PC-3 (cell line): ENCODE data around the gene ATXN10. TPM values are rescaled to one million over a fixed set of nuclear protein-coding genes. Genes with fewer than 3 reads are reported as not detected.

ENCODE experiments used
- ATAC-seq: fragments of 200-7000 bp; cut with Tn5 transposase; 2 replicates; pipeline ENCODE4 v1.9.1; 2020; ENCODE audit warnings: mild to moderate bottlenecking, moderate library complexity
- BruUV-seq: library from RNA; stranded (reverse); fragments of 400-500 nt; replicated peaks from 2 replicates; lab custom pipeline; 2021; lab: Mats Ljungman, UMichigan
- CTCF ChIA-PET: fragments of 300-600 bp; sonication (Branson Sonifier 250); formaldehyde crosslinking; loops from one replicate; lab custom pipeline; 2022; ENCODE audit warnings: antibody characterized with exemption; lab: Charles Lee
- POLR2A ChIA-PET: fragments of 300-600 bp; sonication (Branson Sonifier 250); formaldehyde crosslinking; loops from one replicate; lab custom pipeline; 2022; ENCODE audit warnings: antibody characterized with exemption; ENCODE audit not compliant: unreplicated experiment; lab: Charles Lee
- DNase-seq: peaks from one replicate; pipeline ENCODE4 v3.0.0-alpha.2; 2015
- H2AFZ ChIP-seq: fragments of 300-600 bp; sonication (generic); 2 replicates; pipeline ENCODE4 v1.6.0; 2016; ENCODE audit warnings: antibody characterized with exemption, low read length
- H3F3A ChIP-seq: fragments of 300-600 bp; sonication (generic); one replicate; pipeline ENCODE4 v1.6.0; 2017; ENCODE audit warnings: antibody characterized with exemption, low read length, control low read depth, mild to moderate bottlenecking; ENCODE audit not compliant: unreplicated experiment
- H3K27ac ChIP-seq: fragments of 300-600 bp; sonication (generic); 2 replicates; pipeline ENCODE4 v1.5.1; 2016; ENCODE audit warnings: mild to moderate bottlenecking, low read length
- H3K27me3 ChIP-seq: fragments of 300-600 bp; sonication (generic); 2 replicates; pipeline ENCODE4 v1.6.1; 2016; ENCODE audit warnings: low read length, mixed read lengths
- H3K36me3 ChIP-seq: fragments of 300-600 bp; sonication (generic); 2 replicates; pipeline ENCODE4 v1.6.1; 2016; ENCODE audit warnings: low read depth, mixed run types, low read length, mixed read lengths
- H3K4me1 ChIP-seq: fragments of 300-600 bp; sonication (generic); 2 replicates; pipeline ENCODE4 v1.5.1; 2016; ENCODE audit warnings: low read length; ENCODE audit not compliant: insufficient read depth
- H3K4me2 ChIP-seq: fragments of 300-600 bp; sonication (generic); 2 replicates; pipeline ENCODE4 v1.6.0; 2016; ENCODE audit warnings: low read length
- H3K4me3 ChIP-seq: fragments of 300-600 bp; sonication (generic); 2 replicates; pipeline ENCODE4 v1.5.1; 2016; ENCODE audit warnings: mild to moderate bottlenecking, low read length, mixed read lengths
- H3K79me2 ChIP-seq: fragments of 300-600 bp; sonication (generic); 2 replicates; pipeline ENCODE4 v1.6.1; 2017; ENCODE audit warnings: low read length, mixed read lengths
- H3K9ac ChIP-seq: fragments of 300-600 bp; sonication (generic); 2 replicates; pipeline ENCODE4 v1.6.0; 2016; ENCODE audit warnings: mild to moderate bottlenecking, low read length
- H3K9me2 ChIP-seq: fragments of 300-600 bp; sonication (generic); replicated peaks from 2 replicates; pipeline ENCODE4 v1.6.1; 2016; ENCODE audit warnings: mixed run types, low read length, mixed read lengths
- H3K9me3 ChIP-seq: fragments of 300-600 bp; sonication (generic); 2 replicates; pipeline ENCODE4 v1.6.1; 2016; ENCODE audit warnings: low read length, mixed read lengths
- H4K20me1 ChIP-seq: fragments of 300-600 bp; sonication (generic); 2 replicates; pipeline ENCODE4 v1.6.1; 2016; ENCODE audit warnings: low read length, mixed read lengths
- EZH2 ChIP-seq: fragments of 300-600 bp; sonication (generic); IDR thresholded peaks from one replicate; pipeline ENCODE4 v1.6.1; 2017; ENCODE audit warnings: antibody characterized with exemption, mild to moderate bottlenecking, low read length; ENCODE audit not compliant: unreplicated experiment
- EZH2phosphoT487 ChIP-seq: fragments of 300-600 bp; sonication (generic); IDR thresholded peaks from 2 replicates; pipeline ENCODE4 v1.6.1; 2018; ENCODE audit warnings: mild to moderate bottlenecking, antibody characterized with exemption, low read length, borderline replicate concordance
- intact Hi-C: fragments of 100-400 bp; cut with micrococcal nuclease; formaldehyde crosslinking; loops from 2 replicates; pipeline ENCODE4 v1.9.0; 2023
- total RNA-seq: library from RNA; depleted of rRNA; stranded (reverse); fragments of >200 nt; gene quantifications from 2 replicates; pipeline ENCODE4 v1.2.3, GENCODE V29; 2014
- TF ChIP-seq, protein P1 (sequence below): fragments of 300-600 bp; sonication (generic); conservative IDR thresholded peaks from 2 replicates; pipeline ENCODE4 v1.5.1; 2017; ENCODE audit warnings: antibody characterized with exemption, low read depth, mild to moderate bottlenecking, low read length

ATXN10 gene
- total RNA-seq, 1 experiment from 2014 or later, result 40.6 TPM

DNA sequence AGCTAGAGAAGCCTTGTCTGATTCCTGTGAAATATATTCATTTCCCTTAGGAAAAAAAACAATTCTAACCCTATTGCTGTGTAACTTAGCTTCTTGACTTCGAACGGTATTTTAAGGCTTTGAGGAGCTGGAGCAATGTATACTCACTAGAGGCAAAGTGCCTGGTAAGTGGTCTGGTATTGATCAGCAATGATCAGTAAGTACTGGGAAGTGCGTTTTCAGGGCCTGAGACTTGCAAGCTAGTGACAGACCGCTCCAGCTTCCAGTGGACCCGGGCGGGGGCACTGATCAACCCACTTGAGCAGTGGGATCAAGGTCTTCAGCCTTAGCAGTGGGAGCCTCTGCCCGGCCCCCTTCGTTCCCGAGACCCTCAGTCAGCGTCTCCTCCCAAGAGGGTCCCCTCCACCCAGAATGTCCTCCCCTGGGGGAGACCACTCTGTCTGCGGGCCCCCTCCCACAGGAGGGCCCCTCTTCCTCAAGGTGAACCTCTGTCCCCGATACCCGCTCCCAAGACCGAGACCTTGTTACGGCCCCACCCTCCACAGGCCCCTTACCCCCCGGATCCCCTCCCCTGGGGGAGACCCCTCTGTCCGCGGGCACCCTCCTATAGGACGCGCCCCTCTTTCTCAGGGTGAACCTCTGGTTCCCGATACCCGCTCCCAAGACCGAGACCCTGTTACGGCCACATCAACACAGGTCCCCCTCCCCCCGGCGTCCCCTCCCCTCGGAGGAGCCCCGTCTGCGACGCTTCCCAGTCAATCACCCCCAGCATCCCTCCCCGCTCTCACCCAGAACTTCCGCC, 452 bp upstream of the ATXN10 start:
- H4K20me1 ChIP-seq, result 0 out of 2 replicates have a peak, but pooled peaks cover 3% of the 10 kb centered on the region
- H3K36me3 ChIP-seq, result peaks cover 7% of the 10 kb centered on the region; the same call in 1 of the 2 replicates
- H3K4me1 ChIP-seq, result peaks cover 17% of the 10 kb centered on the region; the same call in 1 of the 2 replicates
- POLR2A ChIA-PET, result interaction anchor here (0.6 to 0.7 kb wide), 3 partner anchors 9 to 62 kb away, joined by 3 to 19 read pairs (median 7); no protein-coding TSS in a partner anchor
- peaks cover 41% of the 10 kb centered on the region for H3K79me2 ChIP-seq
- DNase-seq (no peak), ATAC-seq (no peak)
- no peaks in the 10 kb centered on the region for H3K27me3 ChIP-seq
- peak overlapping the region; percentile 95 for H3K9ac ChIP-seq
- peak overlapping the region; percentile 76 for H3K27ac ChIP-seq
- H3F3A ChIP-seq, result no peaks in the 10 kb centered on the region
- H3K4me2 ChIP-seq, result peak overlapping the region; percentile 96
- peak overlapping the region; percentile 79 for H3K4me3 ChIP-seq
- H3K9me3 ChIP-seq, result no peaks in the 10 kb centered on the region
- H3K9me2 ChIP-seq, result no peaks in the 10 kb centered on the region
- CTCF ChIA-PET, result interaction anchor here (0.7 kb wide), 1 partner anchor 348 kb away, joined by 6 read pairs; no protein-coding TSS in a partner anchor
- BruUV-seq, result no TSS peak
- intact Hi-C loops, result no loop called here
- TF ChIP-seq, protein P1, sequence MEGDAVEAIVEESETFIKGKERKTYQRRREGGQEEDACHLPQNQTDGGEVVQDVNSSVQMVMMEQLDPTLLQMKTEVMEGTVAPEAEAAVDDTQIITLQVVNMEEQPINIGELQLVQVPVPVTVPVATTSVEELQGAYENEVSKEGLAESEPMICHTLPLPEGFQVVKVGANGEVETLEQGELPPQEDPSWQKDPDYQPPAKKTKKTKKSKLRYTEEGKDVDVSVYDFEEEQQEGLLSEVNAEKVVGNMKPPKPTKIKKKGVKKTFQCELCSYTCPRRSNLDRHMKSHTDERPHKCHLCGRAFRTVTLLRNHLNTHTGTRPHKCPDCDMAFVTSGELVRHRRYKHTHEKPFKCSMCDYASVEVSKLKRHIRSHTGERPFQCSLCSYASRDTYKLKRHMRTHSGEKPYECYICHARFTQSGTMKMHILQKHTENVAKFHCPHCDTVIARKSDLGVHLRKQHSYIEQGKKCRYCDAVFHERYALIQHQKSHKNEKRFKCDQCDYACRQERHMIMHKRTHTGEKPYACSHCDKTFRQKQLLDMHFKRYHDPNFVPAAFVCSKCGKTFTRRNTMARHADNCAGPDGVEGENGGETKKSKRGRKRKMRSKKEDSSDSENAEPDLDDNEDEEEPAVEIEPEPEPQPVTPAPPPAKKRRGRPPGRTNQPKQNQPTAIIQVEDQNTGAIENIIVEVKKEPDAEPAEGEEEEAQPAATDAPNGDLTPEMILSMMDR, result no peak
- no peak for TF ChIP-seq EZH2
- TF ChIP-seq EZH2phosphoT487, result no peak
- H2AFZ ChIP-seq, result peak overlapping the region; percentile 84

DNA sequence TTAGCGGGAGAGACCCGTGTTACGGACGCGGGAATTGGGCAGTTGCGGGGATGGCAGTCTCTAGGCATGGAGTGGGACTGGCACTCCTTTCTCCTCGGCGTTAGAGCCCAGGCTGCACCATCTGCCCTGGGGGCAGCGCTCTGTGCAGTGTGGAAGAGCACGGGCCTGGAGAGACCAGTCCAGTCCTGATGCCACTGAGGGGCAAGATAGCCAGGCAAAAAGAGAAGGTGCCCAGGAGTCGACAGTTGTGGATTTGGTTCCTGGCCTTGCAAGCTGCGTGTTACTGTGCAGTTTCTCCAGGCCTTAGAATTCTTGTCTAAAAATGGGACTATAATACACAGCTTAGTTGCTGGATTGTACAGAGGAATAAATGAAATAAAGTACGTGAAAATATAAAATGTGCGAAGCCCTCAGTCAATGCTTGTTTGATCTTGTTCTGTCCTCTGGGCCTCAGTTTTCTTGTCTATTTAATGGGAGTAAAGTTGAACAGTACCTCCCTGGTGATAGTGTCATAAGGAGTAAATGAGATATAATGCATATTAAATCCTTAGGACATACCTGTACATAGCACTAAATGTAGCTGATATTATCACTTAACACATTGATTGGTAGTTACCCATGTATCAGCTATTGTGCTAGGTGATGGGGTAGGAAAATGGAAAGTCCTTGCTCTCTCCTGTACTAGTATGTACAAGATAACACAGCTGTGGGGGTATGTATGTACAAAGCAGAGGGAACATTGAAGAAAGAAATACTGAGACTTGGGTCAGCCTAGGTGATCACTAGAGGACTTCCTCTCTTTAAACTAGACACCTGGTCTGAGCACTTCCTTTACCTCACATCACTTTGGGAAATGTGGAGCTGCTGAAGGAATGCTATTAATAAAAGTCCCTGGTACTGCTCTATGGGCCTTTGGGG, 1.2 kb downstream of the ATXN10 start:
- H3K9me3 ChIP-seq, result no peaks in the 10 kb centered on the region
- CTCF ChIA-PET, result no interaction called here
- TF ChIP-seq, protein P1, result no peak
- TF ChIP-seq EZH2phosphoT487 (no peak), EZH2 (no peak)

More for the DNA sequence above, 1.2 kb downstream of the ATXN10 start:
- BruUV-seq, result TSS peak; percentile 46
- Histone ChIP-seq H3K9me2 (no peaks in the 10 kb centered on the region), H4K20me1 (0 out of 2 replicates have a peak, but pooled peaks cover 3% of the 10 kb centered on the region), H3K4me1 (peaks cover 28% of the 10 kb centered on the region), H3K4me2 (peak overlapping the region; percentile 96), H3K4me3 (peak overlapping the region; percentile 79), H2AFZ (no peak overlapping the region; the same call in 1 of the 2 replicates), H3K27me3 (no peaks in the 10 kb centered on the region), H3K36me3 (peaks cover 7% of the 10 kb centered on the region; the same call in 1 of the 2 replicates), H3F3A (peaks cover under 1% of the 10 kb centered on the region), H3K79me2 (peaks cover 57% of the 10 kb centered on the region), H3K9ac (peak overlapping the region; percentile 95), H3K27ac (peak overlapping the region; percentile 76)
- POLR2A ChIA-PET, result no interaction called here
- ATAC-seq (peak; percentile 47), DNase-seq (no peak)
- intact Hi-C loops, result no loop called here
